Measurements from ENCODE around the gene LRRC37B. TPM values are rescaled to one million over a fixed set of nuclear protein-coding genes. Genes with fewer than 3 reads are reported as not detected.
A peak's percentile ranks its signal among the peaks of the same experiment; 100 is the strongest.
"Not testable (repeated sequence)": the region's sequence is repeated elsewhere in the genome, so short reads cannot be mapped to it uniquely, and the experiment has no call there.

Gene LRRC37B
- total RNA-seq, 1 donor from 2014 or later = 49.4 TPM

GRCh38 chr17:31991821-31992220, 15.4 kb upstream of the LRRC37B start:
- not testable (repeated sequence) for H3K4me2 ChIP-seq; H4K20me1 ChIP-seq (ENCODE audit: low read depth); H3K27me3 ChIP-seq; H3K4me1 ChIP-seq; H3K9me3 Mint-ChIP-seq; H3K9me3 ChIP-seq (ENCODE audit: low read depth); H3K27ac ChIP-seq; H2AFZ ChIP-seq (replicated peaks); H3K4me3 Mint-ChIP-seq; H3K4me1 Mint-ChIP-seq; H3K9ac ChIP-seq; H3K27me3 Mint-ChIP-seq (ENCODE audit: insufficient read depth, low read depth); H3K4me3 ChIP-seq; H3K79me2 ChIP-seq (ENCODE audit: low read depth); DNase-seq (ENCODE audit: low spot score); H3K27ac Mint-ChIP-seq
- H3K36me3 ChIP-seq = peaks cover 53% of the 10 kb centered on the region
- H3F3A ChIP-seq (ENCODE audit: low read depth) = peaks cover 16% of the 10 kb centered on the region
- peaks cover 29% of the 10 kb centered on the region for H3K36me3 Mint-ChIP-seq

GRCh38 chr17:31997005-31997404, 10.2 kb upstream of the LRRC37B start:
- no peaks in the 10 kb centered on the region for H3K9me3 Mint-ChIP-seq
- TF ChIP-seq EZH2 (IDR thresholded peaks at IDR 0.05) (no peak), EZH2phosphoT487 (IDR thresholded peaks at IDR 0.05) (no peak), CTCF (IDR thresholded peaks at IDR 0.05) (no peak)
- H2AFZ ChIP-seq (replicated peaks) = no peak overlapping the region
- no peaks in the 10 kb centered on the region for H3K4me1 ChIP-seq
- no peak overlapping the region for H3K4me3 ChIP-seq
- no peak overlapping the region for H3K27ac Mint-ChIP-seq
- no peak overlapping the region for H3K9ac ChIP-seq
- no peaks in the 10 kb centered on the region for H3K4me1 Mint-ChIP-seq
- H3K4me2 ChIP-seq = no peak overlapping the region
- H3K4me3 Mint-ChIP-seq = no peak overlapping the region
- no peaks in the 10 kb centered on the region for H4K20me1 ChIP-seq (ENCODE audit: low read depth)
- no peaks in the 10 kb centered on the region for H3K27me3 ChIP-seq
- peaks cover 17% of the 10 kb centered on the region for H3K36me3 Mint-ChIP-seq
- DNase-seq (ENCODE audit: low spot score) = no peak
- no peaks in the 10 kb centered on the region for H3K27me3 Mint-ChIP-seq (ENCODE audit: insufficient read depth, low read depth)
- H3K27ac ChIP-seq = no peak overlapping the region
- peaks cover 66% of the 10 kb centered on the region for H3K36me3 ChIP-seq
- no peaks in the 10 kb centered on the region for H3K79me2 ChIP-seq (ENCODE audit: low read depth)
- peaks cover 55% of the 10 kb centered on the region for H3F3A ChIP-seq (ENCODE audit: low read depth)
- no peaks in the 10 kb centered on the region for H3K9me3 ChIP-seq (ENCODE audit: low read depth)

- Mint-ChIP-seq H3K27me3 (ENCODE audit: insufficient read depth, low read depth) (peaks cover 2% of the 10 kb centered on the region), H3K36me3 (peaks cover 14% of the 10 kb centered on the region), H3K9me3 (peaks cover 6% of the 10 kb centered on the region), H3K4me3 (peak overlapping the region; percentile 91), H3K27ac (peak overlapping the region; percentile 24), H3K4me1 (peaks cover 15% of the 10 kb centered on the region)
- H3K79me2 ChIP-seq (ENCODE audit: low read depth) = peaks cover 51% of the 10 kb centered on the region
- H3F3A ChIP-seq (ENCODE audit: low read depth) = peaks cover 23% of the 10 kb centered on the region
- peak overlapping the region; percentile 50 for H3K9ac ChIP-seq
- peak overlapping the region; percentile 96 for H3K4me3 ChIP-seq
- DNase-seq (ENCODE audit: low spot score) = peak; percentile 67
- H3K4me2 ChIP-seq = peak overlapping the region; percentile 94
- peaks cover 9% of the 10 kb centered on the region for H3K4me1 ChIP-seq
- peak overlapping the region; percentile 40 for H2AFZ ChIP-seq (replicated peaks)
- H3K36me3 ChIP-seq = no peaks in the 10 kb centered on the region
- TF ChIP-seq EZH2phosphoT487 (IDR thresholded peaks at IDR 0.05) (no peak), EZH2 (IDR thresholded peaks at IDR 0.05) (no peak), CTCF (IDR thresholded peaks at IDR 0.05) (no peak)
- peak overlapping the region; percentile 75 for H3K27ac ChIP-seq
- H3K9me3 ChIP-seq (ENCODE audit: low read depth) = no peaks in the 10 kb centered on the region
- peaks cover 17% of the 10 kb centered on the region for H3K27me3 ChIP-seq
- H4K20me1 ChIP-seq (ENCODE audit: low read depth) = peaks cover 14% of the 10 kb centered on the region
Observed at GRCh38 chr17:32007463-32008298, 498 bp downstream of the LRRC37B start.

GRCh38 chr17:32009262-32009542, 2.0 kb downstream of the LRRC37B start:
- H3K79me2 ChIP-seq (ENCODE audit: low read depth) = peaks cover 66% of the 10 kb centered on the region
- no peak overlapping the region for H3K9ac ChIP-seq
- H3F3A ChIP-seq (ENCODE audit: low read depth) = peaks cover 9% of the 10 kb centered on the region
- H3K4me1 Mint-ChIP-seq = peaks cover 15% of the 10 kb centered on the region
- H3K36me3 Mint-ChIP-seq = peaks cover 21% of the 10 kb centered on the region
- no peak overlapping the region for H2AFZ ChIP-seq (replicated peaks)
- H4K20me1 ChIP-seq (ENCODE audit: low read depth) = peaks cover 22% of the 10 kb centered on the region
- TF ChIP-seq EZH2 (IDR thresholded peaks at IDR 0.05) (no peak), EZH2phosphoT487 (IDR thresholded peaks at IDR 0.05) (no peak), CTCF (IDR thresholded peaks at IDR 0.05) (no peak)
- peak overlapping the region; percentile 94 for H3K4me2 ChIP-seq
- H3K9me3 ChIP-seq (ENCODE audit: low read depth) = no peaks in the 10 kb centered on the region
- peak overlapping the region; percentile 96 for H3K4me3 ChIP-seq
- no peaks in the 10 kb centered on the region for H3K36me3 ChIP-seq
- no peak for DNase-seq (ENCODE audit: low spot score)
- peaks cover 17% of the 10 kb centered on the region for H3K27me3 ChIP-seq
- H3K27ac ChIP-seq = no peak overlapping the region
- H3K27me3 Mint-ChIP-seq (ENCODE audit: insufficient read depth, low read depth) = peaks cover under 1% of the 10 kb centered on the region
- peaks cover 11% of the 10 kb centered on the region for H3K9me3 Mint-ChIP-seq
- peaks cover 9% of the 10 kb centered on the region for H3K4me1 ChIP-seq
- peak overlapping the region; percentile 33 for H3K27ac Mint-ChIP-seq
- peak overlapping the region; percentile 91 for H3K4me3 Mint-ChIP-seq
